ENCODE measurements around the gene SLC2A5.
A peak's percentile ranks its signal among the peaks of the same experiment; 100 is the strongest.
"Not testable (repeated sequence)": the region's sequence is repeated elsewhere in the genome, so short reads cannot be mapped to it uniquely, and the experiment has no call there.

SLC2A5 gene

GRCh38 chr1:9031484-9032259 is 37.8 kb downstream of the SLC2A5 start:
- DNase-seq = no peak

- DNase-seq = not testable (repeated sequence)
These were observed 38.4 kb downstream of the SLC2A5 start for GRCh38 chr1:9031077-9031476.

GRCh38 chr1:9028921-9029705 is 40.3 kb downstream of the SLC2A5 start:
- DNase-seq = no peak

- no peak for DNase-seq
These were observed 42.1 kb downstream of the SLC2A5 start for GRCh38 chr1:9027307-9027706.

GRCh38 chr1:9025449-9025848 is 44.0 kb downstream of the SLC2A5 start:
- no peak for DNase-seq

- no peak for DNase-seq
These were observed 44.6 kb downstream of the SLC2A5 start for GRCh38 chr1:9024837-9025236.

GRCh38 chr1:9022773-9023172 is 46.7 kb downstream of the SLC2A5 start:
- DNase-seq = no peak

- DNase-seq = not testable (repeated sequence)
These were observed 47.3 kb downstream of the SLC2A5 start for GRCh38 chr1:9022026-9022738.

GRCh38 chr1:9020305-9020704 is 49.1 kb downstream of the SLC2A5 start:
- no peak for DNase-seq

- no peak for DNase-seq
These were observed 49.5 kb downstream of the SLC2A5 start for GRCh38 chr1:9019896-9020295.

GRCh38 chr1:9018333-9018732 is 51.1 kb downstream of the SLC2A5 start:
- peak; percentile 45 for DNase-seq

- DNase-seq = no peak
These were observed 53.0 kb downstream of the SLC2A5 start for GRCh38 chr1:9016455-9016854.

GRCh38 chr1:9014475-9015375 is 54.7 kb downstream of the SLC2A5 start:
- DNase-seq = peak; percentile 72

GRCh38 chr1:9013819-9014218 is 55.6 kb downstream of the SLC2A5 start:
- no peak for DNase-seq

GRCh38 chr1:9010781-9011323 is 58.6 kb downstream of the SLC2A5 start:
- no peak for DNase-seq

GRCh38 chr1:9009438-9010370 is 59.7 kb downstream of the SLC2A5 start:
- DNase-seq = no peak

- DNase-seq = no peak
These were observed 61.2 kb downstream of the SLC2A5 start for GRCh38 chr1:9008236-9008635.

GRCh38 chr1:9006956-9007615 is 62.3 kb downstream of the SLC2A5 start:
- no peak for DNase-seq

GRCh38 chr1:9005395-9005708 is 64.1 kb downstream of the SLC2A5 start:
- DNase-seq = no peak

- DNase-seq = peak; percentile 85
These were observed 64.6 kb downstream of the SLC2A5 start for GRCh38 chr1:9004700-9005394.

All from femur (tissue), 1 donor.